ENCODE measurements around the gene GOT2. TPM values are rescaled to one million over a fixed set of nuclear protein-coding genes. Genes with fewer than 3 reads are reported as not detected.
"Not testable (repeated sequence)": the region's sequence is repeated elsewhere in the genome, so short reads cannot be mapped to it uniquely, and the experiment has no call there.

Gene GOT2
- total RNA-seq, 4 donors from 2014 or later: 135 to 253 (median 195) TPM

GRCh38 chr16:58665200-58665599 is 68.9 kb downstream of the GOT2 start:
- Histone ChIP-seq H3K27me3 (no peaks in the 10 kb centered on the region), H3K36me3 (peaks cover 0 to 30% of the 10 kb centered on the region in 2 donors), H3K27ac (no peak overlapping the region), H3K9me3 (no peaks in the 10 kb centered on the region), H3K4me1 (no peaks in the 10 kb centered on the region), H3K4me3 (no peak overlapping the region)
- TF ChIP-seq POLR2A (IDR thresholded peaks at IDR 0.05) (no peak), CTCF (IDR thresholded peaks at IDR 0.05 in 4 of 5, conservative IDR thresholded peaks at IDR 0.05 in 1 of 5) (no peak)
- ATAC-seq (no peak), DNase-seq (no peak)
- intact Hi-C loops (cut with DNase I; ENCODE audit: low total_unique reads): no loop called here
- in situ Hi-C loops (cut with MboI; ENCODE audit: low sequenced_read_pairs in 4 of 4): loop anchor here in 3 of 4 donors (10.0 to 25.0 kb wide), 3 partner anchors 153 to 330 kb away; partner anchors contain the start of genes NDRG4 (in 1 of the 3) and SETD6 (in 1 of the 3)

GRCh38 chr16:58661199-58661830 is 72.8 kb downstream of the GOT2 start:
- in situ Hi-C loops (cut with MboI; ENCODE audit: low sequenced_read_pairs in 4 of 4): loop anchor here in 3 of 4 donors (10.0 to 25.0 kb wide), 3 partner anchors 149 to 327 kb away; partner anchors contain the start of genes NDRG4 (in 1 of the 3) and SETD6 (in 1 of the 3)
- DNase-seq: peak; percentile 58 to 77
- peak; percentile 100 for ATAC-seq

GRCh38 chr16:58659911-58660310 is 74.2 kb downstream of the GOT2 start:
- H3K9me3 ChIP-seq, H3K4me1 ChIP-seq, DNase-seq, H3K27ac ChIP-seq, H3K27me3 ChIP-seq, H3K4me3 ChIP-seq, H3K36me3 ChIP-seq, ATAC-seq: not testable (repeated sequence)
- intact Hi-C loops (cut with DNase I; ENCODE audit: low total_unique reads) (loop anchor here (2.0 kb wide), 1 partner anchor 73 kb away; no protein-coding TSS in a partner anchor), in situ Hi-C loops (cut with MboI; ENCODE audit: low sequenced_read_pairs in 4 of 4) (loop anchor here (10.0 to 25.0 kb wide), 4 partner anchors 148 to 325 kb away; partner anchors contain the start of genes NDRG4 (in 1 of the 4) and SETD6 (in 1 of the 4))

More at GRCh38 chr16:58661199-58661830, 72.8 kb downstream of the GOT2 start:
- TF ChIP-seq POLR2A (IDR thresholded peaks at IDR 0.05): no peak
- peak in 4 of 5 experiments; percentile 36 to 55 (median 46) for TF ChIP-seq CTCF (IDR thresholded peaks at IDR 0.05 in 4 of 5, conservative IDR thresholded peaks at IDR 0.05 in 1 of 5)
- no peaks in the 10 kb centered on the region for H3K27me3 ChIP-seq
- intact Hi-C loops (cut with DNase I; ENCODE audit: low total_unique reads): loop anchor here (1.0 to 2.0 kb wide), 3 partner anchors 71 to 325 kb away; no protein-coding TSS in a partner anchor
- no peaks in the 10 kb centered on the region for H3K4me1 ChIP-seq
- no peak overlapping the region for H3K4me3 ChIP-seq
- H3K27ac ChIP-seq: no peak overlapping the region
- H3K36me3 ChIP-seq: no peaks in the 10 kb centered on the region
- no peaks in the 10 kb centered on the region for H3K9me3 ChIP-seq

- H3K36me3 ChIP-seq: no peaks in the 10 kb centered on the region
- no peaks in the 10 kb centered on the region for H3K4me1 ChIP-seq
- H3K27me3 ChIP-seq: no peaks in the 10 kb centered on the region
- no peaks in the 10 kb centered on the region for H3K9me3 ChIP-seq
- H3K4me3 ChIP-seq: no peak overlapping the region
- no peak overlapping the region for H3K27ac ChIP-seq
- in situ Hi-C loops (cut with MboI; ENCODE audit: low sequenced_read_pairs in 4 of 4) (loop anchor here in 3 of 4 donors (10.0 to 25.0 kb wide), 4 partner anchors 147 to 324 kb away; partner anchors contain the start of genes NDRG4 (in 1 of the 3) and SETD6 (in 1 of the 3)), intact Hi-C loops (cut with DNase I; ENCODE audit: low total_unique reads) (no loop called here)
- TF ChIP-seq CTCF (IDR thresholded peaks at IDR 0.05 in 4 of 5, conservative IDR thresholded peaks at IDR 0.05 in 1 of 5) (no peak), POLR2A (IDR thresholded peaks at IDR 0.05) (no peak)
- DNase-seq: no peak
- ATAC-seq: no peak
These were observed 75.3 kb downstream of the GOT2 start for GRCh38 chr16:58658796-58659211.

Other genes starting within 250 kb of the GOT2 start
- 10 to 100 TPM in 2 of 4 donors, 1 to 10 TPM in 2; 2.0 to 13.3 (median 6.5) TPM for gene NDRG4, start 234.2 kb downstream of the GOT2 start, total RNA-seq
- 10 to 100 TPM; 30.8 to 40.2 (median 38.4) TPM for gene SETD6, start 218.8 kb downstream of the GOT2 start, total RNA-seq
- 100 to 1,000 TPM in 1 of 4 donors, 10 to 100 TPM in 3; 54.7 to 119 (median 87.2) TPM for gene CNOT1, start 104.5 kb downstream of the GOT2 start, total RNA-seq
- gene SLC38A7, start 49.5 kb downstream of the GOT2 start, total RNA-seq: 10 to 100 TPM in 2 of 4 donors, 1 to 10 TPM in 2; 6.8 to 12.2 (median 9.1) TPM

Data from gastrocnemius medialis (tissue), 4 donors.